HG02973 (cell line): ENCODE results near the gene GCHFR.
A peak's percentile ranks its signal among the peaks of the same experiment; 100 is the strongest.

Experiments
- ATAC-seq: cut with Tn5 transposase; IDR thresholded peaks from one replicate; pipeline ENCODE4 v1.9.1; 2021; ENCODE audit warnings: moderate library complexity; ENCODE audit not compliant: unreplicated experiment

GCHFR gene

GRCh38 chr15:40775740-40776536 lies 12.1 kb downstream of the GCHFR start:
- ATAC-seq = no peak

- no peak for ATAC-seq
Measured at GRCh38 chr15:40776537-40777141, 12.8 kb downstream of the GCHFR start.

DNA sequence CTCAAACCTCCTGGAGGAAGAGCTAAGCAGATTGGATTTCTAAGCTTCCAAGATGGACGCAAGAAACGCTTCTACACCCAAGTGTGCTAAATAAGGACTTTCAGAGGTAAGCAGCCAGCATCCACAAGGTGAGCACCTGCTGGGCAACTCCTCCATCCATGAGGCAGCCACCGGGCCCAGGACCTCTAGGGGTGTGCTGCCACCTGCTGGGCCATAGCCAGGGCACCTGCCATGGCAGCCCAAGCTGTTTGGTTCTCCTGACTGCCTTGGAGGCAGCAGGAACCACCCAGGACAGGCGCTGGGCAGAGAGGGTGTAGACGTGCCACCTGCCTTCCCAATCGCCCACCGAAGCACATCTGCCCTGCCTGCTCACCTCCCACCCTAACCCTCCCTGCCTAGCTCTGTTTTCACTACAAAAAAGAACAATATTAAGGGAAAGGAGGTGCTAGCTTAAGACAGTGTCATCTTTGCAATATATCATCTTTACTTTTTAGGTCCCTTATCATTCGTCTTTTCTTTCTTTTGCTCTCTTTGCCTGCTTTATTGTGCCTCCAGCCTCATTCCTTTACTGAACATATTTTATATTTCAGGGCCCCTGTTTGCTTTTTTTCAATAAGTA lies 18.9 kb downstream of the GCHFR start:
- ATAC-seq = peak; percentile 58

DNA sequence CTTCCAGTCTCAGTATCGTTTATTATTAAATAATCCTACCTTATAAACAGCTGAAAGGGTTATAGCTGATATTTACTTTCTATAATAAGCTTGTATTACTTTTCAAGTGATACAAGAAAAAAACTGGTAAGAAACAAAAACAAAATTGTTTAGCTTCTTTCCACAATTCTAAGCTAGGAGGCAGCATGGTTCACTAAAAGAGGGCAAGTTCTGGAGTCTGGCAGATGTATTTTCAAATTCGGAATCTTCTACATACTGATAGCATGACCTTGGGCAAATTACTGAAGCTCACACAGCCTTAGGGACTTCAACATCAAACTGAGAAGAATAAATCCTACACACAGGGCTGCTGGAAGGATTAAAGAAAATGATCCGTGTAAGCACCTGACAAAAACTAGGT lies 21.3 kb downstream of the GCHFR start:
- ATAC-seq = no peak

DNA sequence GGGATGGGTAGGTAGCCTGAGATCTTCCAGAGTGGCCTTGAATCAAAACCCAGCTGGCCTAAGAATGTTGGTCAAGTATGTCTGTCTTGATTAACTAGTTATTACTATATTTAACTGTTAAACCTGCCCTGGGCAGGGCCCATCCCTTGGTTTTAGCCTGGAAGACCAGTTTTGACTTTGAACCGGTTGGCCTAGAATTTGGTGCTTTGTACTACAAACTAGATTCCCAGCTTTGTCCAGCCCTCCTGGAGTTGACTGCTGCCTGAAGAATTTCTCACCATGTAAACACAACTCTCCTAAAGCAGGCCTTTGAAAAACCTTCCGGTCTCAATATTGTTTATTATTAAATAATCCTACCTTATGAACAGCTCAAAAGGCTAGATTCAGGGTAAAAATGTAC lies 21.9 kb downstream of the GCHFR start:
- ATAC-seq = no peak

DNA sequence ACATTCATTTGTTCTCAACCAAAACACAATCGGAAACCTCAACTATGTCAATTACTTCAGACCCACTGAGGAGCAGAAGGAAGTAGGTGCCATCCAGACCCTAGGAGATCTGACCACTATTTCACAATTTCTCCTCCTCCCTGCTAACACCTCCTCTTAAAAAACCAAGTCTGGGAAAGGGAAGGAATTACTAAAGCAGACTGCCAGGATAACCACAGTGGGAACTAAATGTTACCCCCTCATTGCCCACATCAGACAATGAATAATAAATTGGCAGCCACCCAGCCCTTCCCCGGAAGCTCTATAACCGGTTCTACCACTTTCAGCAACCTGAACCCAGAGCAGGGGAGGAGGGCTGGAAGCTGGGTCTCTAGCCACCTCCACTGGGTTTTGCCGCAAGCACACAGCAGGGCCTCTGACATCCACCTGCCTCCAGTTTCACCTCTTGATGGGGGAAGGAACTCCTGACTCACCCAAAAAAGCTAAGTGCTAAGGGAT lies 23.5 kb downstream of the GCHFR start:
- no peak for ATAC-seq

DNA sequence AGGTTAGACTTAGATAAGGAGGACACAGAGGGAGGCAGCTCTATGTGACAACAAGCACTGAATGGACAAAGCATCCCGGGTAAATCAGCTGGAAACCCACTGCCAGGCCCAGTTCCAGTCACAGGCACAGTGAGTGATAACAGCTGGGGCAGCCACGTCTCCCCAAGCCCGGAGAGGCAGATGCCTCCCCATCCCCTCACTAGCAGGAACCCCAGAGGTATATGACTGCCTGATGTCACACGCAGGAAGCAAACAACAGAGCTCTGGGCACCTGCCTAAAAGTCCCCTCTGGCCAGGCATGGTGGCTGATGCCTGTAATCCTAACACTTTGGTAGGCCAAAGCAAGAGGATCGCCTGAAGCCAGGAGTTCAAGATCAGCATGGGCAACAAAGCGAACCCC lies 24.1 kb downstream of the GCHFR start:
- ATAC-seq = no peak

DNA sequence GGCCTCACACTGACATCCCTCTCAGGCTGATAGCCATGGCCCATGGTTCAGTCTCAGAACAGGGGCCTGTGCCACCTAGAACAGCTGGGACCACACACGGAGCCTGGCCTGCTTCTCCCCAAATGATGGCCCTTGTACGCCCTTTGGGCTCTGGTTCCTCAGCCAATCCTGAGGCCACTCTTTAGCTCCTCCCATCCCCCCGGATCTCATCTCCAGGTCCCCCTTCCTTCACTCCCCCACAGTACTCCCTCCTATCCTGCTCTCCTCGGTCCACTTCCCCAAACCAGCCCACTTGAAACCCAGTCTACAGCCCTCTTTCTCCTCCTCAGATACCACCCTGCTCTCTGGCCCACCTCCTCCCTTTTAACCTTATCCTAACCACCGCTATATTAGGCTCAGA lies 25.3 kb downstream of the GCHFR start:
- ATAC-seq = no peak

GRCh38 chr15:40789999-40790398 lies 26.1 kb downstream of the GCHFR start:
- no peak for ATAC-seq

DNA sequence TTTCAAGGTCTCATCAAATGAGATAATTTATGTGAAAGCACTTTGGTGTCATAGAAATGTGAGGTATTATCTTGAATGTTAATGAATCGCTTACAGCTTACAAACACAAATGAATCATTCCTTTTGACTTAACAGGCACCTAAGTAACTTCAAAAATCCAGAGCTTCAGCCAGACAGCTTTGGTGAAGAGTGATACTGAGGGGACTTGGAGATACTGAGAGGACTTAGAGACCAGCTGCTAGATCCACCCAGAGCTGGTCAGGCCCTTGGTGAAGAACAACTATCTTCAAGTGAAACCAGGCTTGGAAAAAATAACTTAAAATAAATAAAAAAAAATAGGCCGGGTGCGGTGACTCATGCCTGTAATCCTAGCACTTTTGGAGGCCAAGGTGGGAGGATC lies 26.9 kb downstream of the GCHFR start:
- no peak for ATAC-seq

DNA sequence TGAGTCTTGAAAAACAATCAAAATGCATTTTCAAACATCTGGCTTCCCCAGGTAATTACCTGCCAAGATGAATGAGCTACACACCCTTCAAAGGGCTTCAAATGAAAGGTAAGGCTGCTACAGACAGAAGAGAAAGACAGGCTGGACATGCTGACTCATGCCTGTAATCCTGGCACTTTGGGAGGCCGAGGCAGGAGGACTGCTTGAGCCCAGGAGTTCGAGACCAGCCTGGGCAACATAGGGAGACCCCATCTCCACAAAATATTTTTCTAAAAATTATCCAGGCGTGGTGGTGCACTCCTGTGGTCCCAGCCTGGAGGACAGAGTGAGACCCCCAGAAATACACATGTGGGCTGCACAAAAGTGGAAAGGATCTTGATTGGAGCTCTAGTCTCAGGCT lies 28.5 kb downstream of the GCHFR start:
- ATAC-seq = no peak

GRCh38 chr15:40793216-40793989 lies 29.5 kb downstream of the GCHFR start:
- no peak for ATAC-seq

DNA sequence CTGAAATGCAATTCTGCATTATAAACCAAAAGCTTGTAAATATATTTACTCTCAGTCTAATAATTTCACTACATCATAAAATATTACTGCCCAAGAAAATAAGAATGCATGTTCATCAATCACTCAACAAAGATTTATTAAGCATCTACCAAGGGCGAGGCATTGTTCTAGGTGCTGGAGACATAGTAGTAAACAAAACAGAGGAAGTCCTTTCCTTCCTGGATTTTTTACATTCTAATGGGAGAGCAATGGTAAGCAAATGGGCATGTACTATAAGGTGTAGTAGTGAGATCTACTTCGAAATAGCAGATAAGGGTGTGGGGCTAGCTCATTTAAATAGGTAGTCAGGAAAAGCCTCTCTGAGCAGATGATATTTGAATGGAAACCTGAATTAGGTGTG lies 32.2 kb downstream of the GCHFR start:
- no peak for ATAC-seq

DNA sequence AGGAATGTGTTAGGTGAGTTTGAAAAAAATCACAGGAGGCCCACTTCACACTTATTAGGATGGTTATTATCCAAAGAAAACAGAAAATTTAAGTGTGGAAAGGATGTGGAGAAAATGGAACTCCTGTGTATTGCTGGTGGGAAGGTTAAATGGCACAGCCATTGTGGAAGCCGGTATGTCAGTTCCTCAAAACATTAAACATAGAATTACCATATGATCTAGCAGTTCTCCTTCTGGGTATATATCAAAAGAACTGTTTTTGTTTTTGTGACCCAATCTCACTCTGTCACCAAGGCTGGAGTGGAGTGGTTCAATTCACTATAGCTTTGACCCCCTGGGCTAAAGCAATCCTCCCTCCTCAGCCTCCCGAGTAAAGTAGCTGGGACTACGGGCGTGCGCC lies 32.6 kb downstream of the GCHFR start:
- no peak for ATAC-seq

GRCh38 chr15:40799523-40799922 lies 35.7 kb downstream of the GCHFR start:
- ATAC-seq = no peak

DNA sequence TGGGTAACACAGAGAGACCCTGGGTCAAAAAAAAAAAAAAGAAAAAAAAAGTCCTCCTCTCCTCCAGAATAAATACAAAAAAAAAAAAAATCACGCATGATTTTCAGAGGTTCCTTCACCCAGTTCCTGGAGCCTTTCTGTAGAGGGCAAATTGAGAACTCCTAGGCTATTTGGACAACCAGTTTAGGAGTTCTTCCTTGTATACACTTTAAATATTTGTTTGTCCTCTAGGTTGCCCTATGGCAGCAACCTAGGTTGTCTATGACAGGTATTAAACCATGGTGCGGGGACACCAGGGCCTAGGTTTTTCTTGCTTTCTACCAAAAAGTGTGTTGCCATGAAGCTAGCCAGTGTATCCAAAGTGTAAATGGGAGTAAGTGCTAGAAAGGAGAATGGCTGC lies 39.2 kb downstream of the GCHFR start:
- ATAC-seq = no peak

GRCh38 chr15:40803688-40804087 lies 39.8 kb downstream of the GCHFR start:
- no peak for ATAC-seq

- no peak for ATAC-seq
Measured at GRCh38 chr15:40806672-40807027, 42.8 kb downstream of the GCHFR start.

DNA sequence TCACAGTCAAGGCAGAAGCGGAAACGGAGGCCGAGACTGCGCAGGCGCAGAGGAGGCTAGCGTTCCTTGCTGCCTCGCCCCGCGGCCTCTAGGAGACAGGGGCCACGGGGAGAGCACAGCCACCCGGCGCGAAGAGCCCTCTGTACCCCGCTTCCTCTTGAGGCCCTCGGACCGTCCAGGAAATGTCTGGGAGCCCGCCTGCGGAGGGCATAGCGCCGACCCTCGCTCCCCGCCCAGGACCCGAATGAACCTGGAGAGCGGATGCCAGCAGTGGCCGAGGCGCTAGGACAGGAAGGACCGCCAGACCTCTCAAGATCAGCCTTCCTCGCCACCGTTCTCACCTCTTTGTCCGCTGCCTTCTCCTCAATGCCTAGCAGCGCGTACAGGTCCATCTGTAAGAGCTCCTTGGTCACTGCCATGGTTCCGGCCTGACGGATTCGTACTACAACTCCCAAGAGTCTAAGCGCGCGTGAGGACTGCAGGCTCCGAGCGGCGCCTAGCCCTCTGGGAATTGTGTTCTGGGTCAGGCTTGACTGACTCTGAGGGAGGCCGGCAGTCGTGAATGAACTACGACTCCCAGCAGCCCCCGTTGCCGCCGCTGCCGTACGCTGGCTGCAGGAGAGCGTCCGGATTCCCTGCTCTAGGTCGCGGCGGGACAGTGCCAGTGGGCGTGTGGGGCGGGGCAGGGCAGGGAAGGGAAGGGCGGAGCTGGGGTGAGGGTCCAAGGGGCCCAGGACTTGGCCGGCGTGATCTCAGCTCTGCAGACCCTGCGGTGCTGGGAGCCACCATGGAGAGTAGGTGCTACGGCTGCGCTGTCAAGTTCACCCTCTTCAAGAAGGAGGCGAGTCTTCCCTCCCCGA lies 43.4 kb downstream of the GCHFR start, which contains the start of the genes DNAJC17 and ZFYVE19:
DNAJC17 (minus strand) TSS at position 446 of the 860 bp plus-strand sequence; CDS start at position 419, 27 bp downstream.
ZFYVE19 (plus strand) TSS at position 62 of the 860 bp plus-strand sequence; CDS start at position 563, 501 bp downstream.
- ATAC-seq = peak; percentile 88

DNA sequence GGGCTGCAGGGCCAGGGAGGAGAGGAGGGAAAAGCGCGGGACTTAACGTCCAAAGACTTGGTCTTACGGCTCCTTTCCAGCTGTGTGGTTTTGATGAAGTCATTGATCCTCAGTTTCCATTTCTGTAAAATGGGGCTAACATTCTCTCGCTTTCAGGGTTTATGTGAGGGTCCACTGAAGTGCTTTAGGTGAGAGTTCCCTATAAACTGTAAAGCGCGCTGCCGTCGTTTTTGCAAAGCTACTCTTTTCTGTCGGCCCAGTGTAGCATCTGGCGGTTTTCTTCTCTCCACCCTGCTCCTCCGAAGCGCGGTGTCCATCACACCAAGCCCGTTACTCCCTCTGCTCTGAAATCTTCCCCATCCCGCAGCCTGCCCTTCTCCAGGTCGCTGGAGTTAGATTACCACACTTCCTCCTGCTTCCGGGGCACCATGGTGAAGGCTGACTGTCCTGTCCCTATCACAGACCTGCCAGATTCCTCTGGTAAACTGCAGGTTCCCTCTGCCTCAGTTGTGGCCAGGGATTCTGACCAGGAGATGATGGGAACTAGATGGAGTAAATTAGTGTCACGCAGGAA lies 44.1 kb downstream of the GCHFR start:
- no peak for ATAC-seq
